ENCODE results near the gene WDR45B. TPM values are rescaled to one million over a fixed set of nuclear protein-coding genes. Genes with fewer than 3 reads are reported as not detected.

The WDR45B gene
- 10 to 100 TPM; 83.8 to 86.6 TPM for total RNA-seq
- polyA plus RNA-seq (ENCODE audit: insufficient read length in 2 of 2) = 100 to 1,000 TPM; 118 to 120 TPM
- long read RNA-seq, donor 1, transcript WDR45B-201 (10 exons, 2,587 nt) = major isoform, 19 of 27 reads
- long read RNA-seq, donor 1, partial matches to known transcripts = 5 of 27 reads
- long read RNA-seq, donor 1, other reads (novel, unspliced or antisense) = 0 of 27 reads
- long read RNA-seq, donor 2, transcript WDR45B-201 (10 exons, 2,587 nt) = major isoform, 9 of 16 reads
- long read RNA-seq, donor 2, partial matches to known transcripts = 7 of 16 reads
- long read RNA-seq, donor 2, other reads (novel, unspliced or antisense) = 0 of 16 reads
- long read RNA-seq, donor 3, transcript WDR45B-201 (10 exons, 2,587 nt) = major isoform, 10 of 15 reads
- long read RNA-seq, donor 3, partial matches to known transcripts = 5 of 15 reads
- long read RNA-seq, donor 3, other reads (novel, unspliced or antisense) = 0 of 15 reads
- long read RNA-seq, donor 4, transcript WDR45B-201 (10 exons, 2,587 nt) = major isoform, 17 of 23 reads
- long read RNA-seq, donor 4, partial matches to known transcripts = 6 of 23 reads
- long read RNA-seq, donor 4, other reads (novel, unspliced or antisense) = 0 of 23 reads

GRCh38 chr17:82648165-82648668 is at the start of gene WDR45B:
TSS of gene WDR45B (minus strand) at chr17:82648444. CDS start at chr17:82648340, 104 bp downstream.
- H3K9me3 ChIP-seq (ENCODE audit: control insufficient read depth, insufficient read depth, low read length) = no peaks in the 10 kb centered on the region
- peak within 1 kb of the TSS; percentile 84 for H3K27ac ChIP-seq (ENCODE audit: low read depth, low read length)
- no peaks in the 10 kb centered on the region for H3K27me3 ChIP-seq (ENCODE audit: control insufficient read depth, insufficient read depth, low read length)
- WGBS (ENCODE audit: insufficient coverage) = under 1% methylated on average over 49 of the region's 67 CpGs
- peak within 1 kb of the TSS; percentile 83 for H3K4me3 ChIP-seq (ENCODE audit: low read depth, low read length)
- H3K36me3 ChIP-seq (ENCODE audit: control insufficient read depth, insufficient read depth, low read length) = peaks cover 13% of the 10 kb centered on the region
- peaks cover 29% of the 10 kb centered on the region for H3K4me1 ChIP-seq (ENCODE audit: control insufficient read depth, insufficient read depth, low read length)
- peak; percentile 76 to 98 (median 92) for DNase-seq (ENCODE audit: low read depth in 4 of 6, low spot score in 6 of 6)

- Histone ChIP-seq H3K9me3 (ENCODE audit: control insufficient read depth, insufficient read depth, low read length) (peaks cover 1% of the 10 kb centered on the region), H3K4me3 (ENCODE audit: low read depth, low read length) (peak overlapping the region; percentile 56), H3K4me1 (ENCODE audit: control insufficient read depth, insufficient read depth, low read length) (peaks cover 20% of the 10 kb centered on the region), H3K27me3 (ENCODE audit: control insufficient read depth, insufficient read depth, low read length) (no peaks in the 10 kb centered on the region), H3K36me3 (ENCODE audit: control insufficient read depth, insufficient read depth, low read length) (peaks cover 16% of the 10 kb centered on the region), H3K27ac (ENCODE audit: low read depth, low read length) (no peak overlapping the region)
- no peak for DNase-seq (ENCODE audit: low read depth in 4 of 6, low spot score in 6 of 6)
- under 1% methylated on average over 32 of the region's 32 CpGs for WGBS (ENCODE audit: insufficient coverage)
Measured at GRCh38 chr17:82697808-82698064, 49.5 kb upstream of the WDR45B start.

DNA sequence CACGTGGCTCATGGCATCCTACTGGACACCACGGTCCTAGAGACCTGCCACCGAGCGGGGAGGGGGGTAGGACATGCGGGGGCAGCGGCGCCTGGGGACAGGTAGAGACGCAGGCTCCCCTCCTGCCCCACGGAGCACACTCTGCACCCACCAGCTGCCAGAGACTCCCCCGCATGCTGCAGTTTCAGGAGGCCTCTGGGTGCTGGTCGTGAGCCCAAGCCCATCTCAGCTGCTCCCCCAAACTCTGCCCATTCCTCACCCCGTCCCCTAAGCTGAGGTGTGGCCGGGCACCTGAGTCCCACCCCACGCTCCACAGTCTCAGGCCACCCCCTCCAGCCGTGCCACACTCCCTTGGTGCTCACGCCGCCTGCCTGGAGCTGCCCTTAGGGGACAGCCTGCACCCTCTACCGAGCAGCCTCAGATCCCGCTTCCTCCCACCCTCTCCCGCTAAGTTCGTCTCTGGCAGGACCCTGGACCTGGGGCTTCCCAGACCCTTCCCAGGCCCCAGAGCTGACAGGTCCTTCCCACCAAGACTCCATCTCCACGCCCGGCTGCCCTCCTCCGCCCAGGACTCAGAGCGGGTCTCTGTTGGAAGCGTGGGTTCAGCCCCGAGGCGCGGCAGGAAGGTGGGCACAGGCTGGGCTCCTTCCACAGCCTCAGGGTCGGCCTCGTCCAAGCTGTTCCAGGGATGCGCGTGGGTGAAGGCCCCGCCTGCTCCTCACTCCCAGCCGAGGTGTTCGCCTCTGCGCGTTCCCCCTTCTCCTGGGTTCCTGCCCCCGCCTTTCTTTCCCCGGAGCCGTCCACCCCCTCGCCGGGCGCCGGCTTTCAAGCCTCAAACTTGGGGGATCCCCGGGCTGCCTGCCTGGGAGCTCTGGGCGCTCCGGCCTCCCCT is 48.9 kb upstream of the WDR45B start:
- H3K4me1 ChIP-seq (ENCODE audit: control insufficient read depth, insufficient read depth, low read length) = peaks cover 20% of the 10 kb centered on the region
- H3K4me3 ChIP-seq (ENCODE audit: low read depth, low read length) = peak overlapping the region; percentile 56
- no peaks in the 10 kb centered on the region for H3K27me3 ChIP-seq (ENCODE audit: control insufficient read depth, insufficient read depth, low read length)
- 20% methylated on average over 48 of the region's 48 CpGs for WGBS (ENCODE audit: insufficient coverage)
- H3K9me3 ChIP-seq (ENCODE audit: control insufficient read depth, insufficient read depth, low read length) = peaks cover 1% of the 10 kb centered on the region
- H3K36me3 ChIP-seq (ENCODE audit: control insufficient read depth, insufficient read depth, low read length) = peaks cover 17% of the 10 kb centered on the region
- DNase-seq (ENCODE audit: low read depth in 4 of 6, low spot score in 6 of 6) = peak in 1 of 6 donors; percentile 7
- no peak overlapping the region for H3K27ac ChIP-seq (ENCODE audit: low read depth, low read length)

GRCh38 chr17:82696259-82696658 is 48.0 kb upstream of the WDR45B start:
- WGBS (ENCODE audit: insufficient coverage) = 88% methylated on average over 13 of the region's 17 CpGs
- DNase-seq (ENCODE audit: low read depth in 4 of 6, low spot score in 6 of 6) = no peak
- H3K4me3 ChIP-seq (ENCODE audit: low read depth, low read length) = no peak overlapping the region
- peaks cover 22% of the 10 kb centered on the region for H3K4me1 ChIP-seq (ENCODE audit: control insufficient read depth, insufficient read depth, low read length)
- H3K27ac ChIP-seq (ENCODE audit: low read depth, low read length) = no peak overlapping the region
- H3K36me3 ChIP-seq (ENCODE audit: control insufficient read depth, insufficient read depth, low read length) = peaks cover 26% of the 10 kb centered on the region
- H3K9me3 ChIP-seq (ENCODE audit: control insufficient read depth, insufficient read depth, low read length) = peaks cover 1% of the 10 kb centered on the region
- no peaks in the 10 kb centered on the region for H3K27me3 ChIP-seq (ENCODE audit: control insufficient read depth, insufficient read depth, low read length)

GRCh38 chr17:82694647-82695046 is 46.4 kb upstream of the WDR45B start:
- no peak for DNase-seq (ENCODE audit: low read depth in 4 of 6, low spot score in 6 of 6)
- no CpG with 5 or more reads among the region's 2 CpGs for WGBS (ENCODE audit: insufficient coverage)
- Histone ChIP-seq H3K9me3 (ENCODE audit: control insufficient read depth, insufficient read depth, low read length) (peaks cover 1% of the 10 kb centered on the region), H3K36me3 (ENCODE audit: control insufficient read depth, insufficient read depth, low read length) (peaks cover 37% of the 10 kb centered on the region), H3K27me3 (ENCODE audit: control insufficient read depth, insufficient read depth, low read length) (no peaks in the 10 kb centered on the region), H3K27ac (ENCODE audit: low read depth, low read length) (no peak overlapping the region), H3K4me3 (ENCODE audit: low read depth, low read length) (no peak overlapping the region), H3K4me1 (ENCODE audit: control insufficient read depth, insufficient read depth, low read length) (peaks cover 27% of the 10 kb centered on the region)

- H3K4me3 ChIP-seq (ENCODE audit: low read depth, low read length) = no peak overlapping the region
- H3K36me3 ChIP-seq (ENCODE audit: control insufficient read depth, insufficient read depth, low read length) = peaks cover 41% of the 10 kb centered on the region
- H3K27me3 ChIP-seq (ENCODE audit: control insufficient read depth, insufficient read depth, low read length) = no peaks in the 10 kb centered on the region
- whole genome bisulfite sequencing (ENCODE audit: insufficient coverage) = 80% methylated on average over 19 of the region's 22 CpGs
- no peak overlapping the region for H3K27ac ChIP-seq (ENCODE audit: low read depth, low read length)
- H3K4me1 ChIP-seq (ENCODE audit: control insufficient read depth, insufficient read depth, low read length) = peaks cover 21% of the 10 kb centered on the region
- H3K9me3 ChIP-seq (ENCODE audit: control insufficient read depth, insufficient read depth, low read length) = peaks cover 1% of the 10 kb centered on the region
- no peak for DNase-seq (ENCODE audit: low read depth in 4 of 6, low spot score in 6 of 6)
Measured at GRCh38 chr17:82693168-82693867, 45.1 kb upstream of the WDR45B start.

DNA sequence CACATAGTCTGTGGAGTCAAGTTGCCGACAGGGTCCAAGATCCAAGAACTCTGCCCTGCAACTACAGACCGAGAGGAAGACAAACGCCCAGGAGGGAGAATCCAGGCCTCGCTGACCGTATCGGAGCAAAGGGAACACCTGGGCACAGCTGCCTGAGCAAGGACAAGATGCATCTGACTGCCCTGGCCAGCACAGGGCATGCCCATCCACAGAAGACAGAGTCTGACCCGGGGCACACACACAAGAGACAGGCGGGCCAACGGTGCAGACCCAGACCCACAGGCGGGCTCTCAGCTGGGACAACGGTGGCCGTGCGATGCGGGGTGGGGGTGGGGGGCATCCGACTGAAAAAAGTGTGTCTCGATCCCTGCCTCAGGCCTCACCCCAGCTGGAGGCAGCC is 44.0 kb upstream of the WDR45B start:
- whole genome bisulfite sequencing (ENCODE audit: insufficient coverage) = 80% methylated on average over 11 of the region's 16 CpGs
- H3K27ac ChIP-seq (ENCODE audit: low read depth, low read length) = no peak overlapping the region

DNA sequence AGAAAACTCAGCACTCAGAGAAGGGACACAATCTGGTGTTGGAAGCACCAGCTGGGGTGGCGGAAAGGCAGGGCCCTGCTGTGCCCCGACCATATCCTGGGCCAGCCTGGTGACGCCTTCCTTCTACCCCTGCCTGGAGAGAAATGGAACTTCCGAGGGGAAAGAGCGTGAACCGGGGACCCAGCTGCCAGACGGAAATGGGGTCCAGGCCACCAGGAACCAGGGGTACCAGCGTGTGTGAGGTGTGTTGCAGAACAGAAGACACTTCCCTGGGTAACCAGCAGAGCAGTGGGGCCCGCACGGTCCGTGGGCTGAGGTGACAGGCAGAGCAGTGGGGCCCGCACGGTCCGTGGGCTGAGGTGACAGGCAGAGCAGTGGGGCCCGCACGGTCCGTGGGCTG is 43.5 kb upstream of the WDR45B start:
- H3K36me3 ChIP-seq (ENCODE audit: control insufficient read depth, insufficient read depth, low read length) = peaks cover 37% of the 10 kb centered on the region
- DNase-seq (ENCODE audit: low read depth in 4 of 6, low spot score in 6 of 6) = no peak
- peaks cover 20% of the 10 kb centered on the region for H3K4me1 ChIP-seq (ENCODE audit: control insufficient read depth, insufficient read depth, low read length)
- H3K27me3 ChIP-seq (ENCODE audit: control insufficient read depth, insufficient read depth, low read length) = no peaks in the 10 kb centered on the region
- WGBS (ENCODE audit: insufficient coverage) = 96% methylated on average over 7 of the region's 17 CpGs
- no peak overlapping the region for H3K27ac ChIP-seq (ENCODE audit: low read depth, low read length)
- no peak overlapping the region for H3K4me3 ChIP-seq (ENCODE audit: low read depth, low read length)
- peaks cover 1% of the 10 kb centered on the region for H3K9me3 ChIP-seq (ENCODE audit: control insufficient read depth, insufficient read depth, low read length)

More for the DNA sequence above, 44.0 kb upstream of the WDR45B start:
- Histone ChIP-seq H3K4me3 (ENCODE audit: low read depth, low read length) (no peak overlapping the region), H3K4me1 (ENCODE audit: control insufficient read depth, insufficient read depth, low read length) (peaks cover 23% of the 10 kb centered on the region), H3K36me3 (ENCODE audit: control insufficient read depth, insufficient read depth, low read length) (peaks cover 41% of the 10 kb centered on the region), H3K9me3 (ENCODE audit: control insufficient read depth, insufficient read depth, low read length) (peaks cover 1% of the 10 kb centered on the region), H3K27me3 (ENCODE audit: control insufficient read depth, insufficient read depth, low read length) (no peaks in the 10 kb centered on the region)
- no peak for DNase-seq (ENCODE audit: low read depth in 4 of 6, low spot score in 6 of 6)

All from spinal cord (tissue), 10 donors.